ENCODE results near the gene MEIOC. TPM values are rescaled to one million over a fixed set of nuclear protein-coding genes. Genes with fewer than 3 reads are reported as not detected.
A peak's percentile ranks its signal among the peaks of the same experiment; 100 is the strongest.

The MEIOC gene
- total RNA-seq, 1 experiment from 2014 or later = 3.0 TPM

GRCh38 chr17:44607836-44608690 is 48.2 kb upstream of the MEIOC start:
- no peak overlapping the region for H3T11ph ChIP-seq (ENCODE audit: low read length)
- H4K8ac ChIP-seq (replicated peaks; ENCODE audit: insufficient read length, low read depth, low read length) = no peak overlapping the region
- H3K14ac ChIP-seq (ENCODE audit: insufficient read depth, low read length) = peak overlapping the region; percentile 11; the same call in 1 of the 2 replicates
- H3K4ac ChIP-seq (ENCODE audit: low read depth, low read length) = no peak overlapping the region
- no peak overlapping the region for H2AK5ac ChIP-seq (ENCODE audit: insufficient read length, low read length)
- no peak overlapping the region for H3K4me2 ChIP-seq (ENCODE audit: insufficient read depth, insufficient read length, low read length)
- H4K5ac ChIP-seq (ENCODE audit: insufficient read length, low read depth, low read length) = no peak overlapping the region
- Mint-ChIP-seq H3K36me3 (ENCODE audit: insufficient read depth in 1 of 3, low read depth in 3 of 3) (no peaks in the 10 kb centered on the region; a peak in 1 of 7 replicates), H3K27ac (peak overlapping the region in 1 of 3 experiments; percentile 92; a peak in 3 of 7 replicates), H3K27me3 (ENCODE audit: low read depth) (peaks cover 4% of the 10 kb centered on the region), H3K4me3 (no peak overlapping the region), H3K9me3 (no peaks in the 10 kb centered on the region), H3K4me1 (peaks cover 20 to 42% of the 10 kb centered on the region in 2 experiments)
- no peak overlapping the region for H3K27ac ChIP-seq (ENCODE audit: insufficient read length, low read depth, low read length)
- no peak overlapping the region for H3K9ac ChIP-seq (ENCODE audit: extremely low read depth, insufficient read length, low read length)
- DNase-seq = peak; percentile 76
- no peaks in the 10 kb centered on the region for H4K20me1 ChIP-seq (ENCODE audit: control insufficient read depth, insufficient read depth, insufficient read length)
- H3K27me3 ChIP-seq (ENCODE audit: insufficient read depth, low read length) = no peaks in the 10 kb centered on the region
- no peak for TF ChIP-seq CTCF (conservative IDR thresholded peaks at IDR 0.05)
- no peaks in the 10 kb centered on the region for H3K9me3 ChIP-seq (ENCODE audit: control insufficient read depth, low read depth, low read length)
- no peaks in the 10 kb centered on the region for H3K23me2 ChIP-seq (ENCODE audit: insufficient read length, low read depth, low read length, poor library complexity, severe bottlenecking)
- no peak overlapping the region for H3K56ac ChIP-seq (ENCODE audit: insufficient read length, low read depth, low read length)
- no peak overlapping the region for H2AFZ ChIP-seq (ENCODE audit: low read length)
- peak overlapping the region; percentile 20 for H3K18ac ChIP-seq (ENCODE audit: insufficient read length, low read depth, low read length)
- no peak overlapping the region for H2BK12ac ChIP-seq (ENCODE audit: insufficient read length, low read depth, low read length)
- H3K23ac ChIP-seq (ENCODE audit: insufficient read length, low read depth, low read length) = no peak overlapping the region
- no CpG with 5 or more reads among the region's 10 CpGs for whole genome bisulfite sequencing (ENCODE audit: extremely low coverage, insufficient read length, low lambda C conversion rate)
- H2BK5ac ChIP-seq (ENCODE audit: insufficient read length, low read length) = no peak overlapping the region
- no peaks in the 10 kb centered on the region for H3K79me1 ChIP-seq (ENCODE audit: insufficient read depth, low read depth, low read length, poor library complexity, severe bottlenecking)
- H2BK120ac ChIP-seq (ENCODE audit: low read depth, low read length, poor library complexity, severe bottlenecking) = no peak overlapping the region
- peaks cover 8% of the 10 kb centered on the region; the same call in 1 of the 2 replicates for H3K4me1 ChIP-seq (ENCODE audit: insufficient read depth, low read length)
- no peak overlapping the region for H2BK15ac ChIP-seq (ENCODE audit: low read depth, low read length)
- no peak overlapping the region for H2BK20ac ChIP-seq (ENCODE audit: low read depth, low read length, poor library complexity, severe bottlenecking)
- H3K79me2 ChIP-seq (ENCODE audit: insufficient read depth, low read length) = no peaks in the 10 kb centered on the region
- H4K91ac ChIP-seq (ENCODE audit: insufficient read length, low read depth, low read length) = no peak overlapping the region

Data from H9 (cell line).